ENCODE measurements around the gene SSMEM1.

- TF ChIP-seq CTCF (IDR thresholded peaks at IDR 0.05) (no peak), REST (IDR thresholded peaks at IDR 0.05; ENCODE audit: insufficient read depth in 1 of 2, low read depth in 2 of 2, low read length in 1 of 2) (no peak), SIN3A (IDR thresholded peaks at IDR 0.05; ENCODE audit: borderline replicate concordance, insufficient read depth, low read depth, low read length) (no peak)
Measured at GRCh38 chr7:130254555-130254954, 46.9 kb downstream of the SSMEM1 start.

Data from Panc1 (cell line).